ENCODE results near the gene RBFOX2.

GRCh38 chr22:35997438-35997837 lies 31.2 kb downstream of the RBFOX2 start:
- TF ChIP-seq POLR2A (IDR thresholded peaks at IDR 0.05) (no peak), CTCF (IDR thresholded peaks at IDR 0.05) (no peak)
